HTR-8/SVneo (cell line): ENCODE data around the gene LPP.

ENCODE experiments used
- DNase-seq: peaks from one replicate; pipeline ENCODE4 v3.0.0; 2011; ENCODE audit warnings: low spot score, mixed read lengths; ENCODE audit not compliant: insufficient read length
- FAIRE-seq: peaks from 2 replicates; lab custom pipeline; 2011; peaks lifted over from hg19 to GRCh38; lab: Jason Lieb, UNC

The LPP gene

GRCh38 chr3:188380252-188380651 is 226.3 kb downstream of the LPP start:
- DNase-seq = no peak
- FAIRE-seq = no peak

GRCh38 chr3:188380722-188381121 is 226.8 kb downstream of the LPP start:
- no peak for DNase-seq
- no peak for FAIRE-seq

- DNase-seq (no peak), FAIRE-seq (no peak)
Observed at GRCh38 chr3:188383748-188384147, 229.8 kb downstream of the LPP start.

GRCh38 chr3:188385295-188385694 is 231.3 kb downstream of the LPP start:
- DNase-seq (no peak), FAIRE-seq (no peak)

GRCh38 chr3:188389711-188390342 is 235.9 kb downstream of the LPP start:
- FAIRE-seq (no peak), DNase-seq (no peak)

- no peak for FAIRE-seq
- no peak for DNase-seq
Observed at GRCh38 chr3:188390343-188390718, 236.4 kb downstream of the LPP start.

- no peak for FAIRE-seq
- no peak for DNase-seq
Observed at GRCh38 chr3:188390775-188391443, 237.0 kb downstream of the LPP start.

- FAIRE-seq = no peak
- no peak for DNase-seq
Observed at GRCh38 chr3:188391592-188391991, 237.6 kb downstream of the LPP start.

GRCh38 chr3:188392076-188392475 is 238.1 kb downstream of the LPP start:
- FAIRE-seq = no peak
- no peak for DNase-seq

GRCh38 chr3:188394623-188395022 is 240.7 kb downstream of the LPP start:
- FAIRE-seq = no peak
- no peak for DNase-seq

GRCh38 chr3:188396251-188396650 is 242.3 kb downstream of the LPP start:
- no peak for DNase-seq
- no peak for FAIRE-seq

GRCh38 chr3:188396900-188397299 is 242.9 kb downstream of the LPP start:
- FAIRE-seq = no peak

GRCh38 chr3:188397766-188398705 is 244.1 kb downstream of the LPP start:
- no peak for FAIRE-seq
- DNase-seq = no peak

More at GRCh38 chr3:188396900-188397299, 242.9 kb downstream of the LPP start:
- DNase-seq = no peak

- FAIRE-seq = no peak
- no peak for DNase-seq
Observed at GRCh38 chr3:188400494-188401243, 246.7 kb downstream of the LPP start.

GRCh38 chr3:188401244-188401993 is 247.5 kb downstream of the LPP start:
- no peak for FAIRE-seq

GRCh38 chr3:188402229-188402628 is 248.3 kb downstream of the LPP start:
- no peak for FAIRE-seq
- no peak for DNase-seq

More at GRCh38 chr3:188401244-188401993, 247.5 kb downstream of the LPP start:
- no peak for DNase-seq

- FAIRE-seq (no peak), DNase-seq (no peak)
Observed at GRCh38 chr3:188403404-188403803, 249.4 kb downstream of the LPP start.

- FAIRE-seq (no peak), DNase-seq (no peak)
Observed at GRCh38 chr3:188404124-188404523, 250.2 kb downstream of the LPP start.

GRCh38 chr3:188404701-188405100 is 250.7 kb downstream of the LPP start:
- no peak for FAIRE-seq
- DNase-seq = no peak
